Prostate gland (tissue), 2 donors: Measurements from ENCODE around the gene LAMTOR5. TPM values are rescaled to one million over a fixed set of nuclear protein-coding genes. Genes with fewer than 3 reads are reported as not detected.

Experiments
- DNase-seq: peaks from one replicate; pipeline ENCODE4 v3.0.0-alpha.2; 2019; ENCODE audit warnings: low spot score
- H3K27ac ChIP-seq, 2 donors: fragments of 200-600 bp; sonication (generic); 2 replicates each; pipeline ENCODE4 v1.5.1; 2017 to 2019
- H3K27me3 ChIP-seq: fragments of 200-600 bp; sonication (generic); replicated peaks from 2 replicates; pipeline ENCODE4 v1.5.1; 2019; ENCODE audit not compliant: insufficient read depth
- H3K36me3 ChIP-seq, 2 donors: fragments of 200-600 bp; sonication (generic); 1 replicate in 1 of 2; 2 replicates in 1 of 2; pipeline versions ENCODE4 v1.5.1 to v1.8.1; 2017 to 2019
- H3K4me1 ChIP-seq: fragments of 200-600 bp; sonication (generic); replicated peaks from 2 replicates; pipeline ENCODE4 v1.5.1; 2019
- H3K4me3 ChIP-seq, 2 donors: fragments of 200-600 bp; sonication (generic); 2 replicates each; pipeline ENCODE4 v1.5.1; 2017 to 2019
- H3K9me3 ChIP-seq: fragments of 200-600 bp; sonication (generic); 2 replicates; pipeline ENCODE4 v1.5.1; 2017
- POLR2A ChIP-seq: fragments of 450-650 bp; IDR thresholded peaks from one replicate; pipeline ENCODE4 v1.6.1; 2016; ENCODE audit warnings: antibody characterized with exemption, mild to moderate bottlenecking
- POLR2AphosphoS5 ChIP-seq: sonication (generic); formaldehyde crosslinking; IDR thresholded peaks from one replicate; pipeline ENCODE4 v1.6.1; 2017; ENCODE audit warnings: antibody characterized with exemption
- WGBS: methylation state at CpG from one replicate; pipeline ENCODE4 v1.1.5; 2018; 5-methylcytosine and 5-hydroxymethylcytosine counted together
- intact Hi-C: fragments of 100-400 bp; cut with DNase I; formaldehyde crosslinking; loops from one replicate; pipeline ENCODE4 v1.14.2; 2022
- total RNA-seq, 2 donors: library from RNA; depleted of rRNA; stranded (reverse); fragments of >200 nt; gene quantifications; one replicate each; pipeline ENCODE4 v1.1.0, GENCODE V29; 2016
- TF ChIP-seq, protein P1 (sequence below), 4 experiments: fragments of 200-600 bp in 2 of 4; fragments of 450-650 bp in 2 of 4; sonication (generic) in 2 of 4; IDR thresholded peaks; 1 replicate in 3 of 4; 2 replicates in 1 of 4; pipeline ENCODE4 v1.5.1; 2016 to 2019; ENCODE audit warnings: antibody characterized with exemption in 4 of 4, mild to moderate bottlenecking in 2 of 4, moderate library complexity in 2 of 4

The LAMTOR5 gene
- total RNA-seq, 2 donors from 2014 or later = 86.6 to 132 TPM

DNA sequence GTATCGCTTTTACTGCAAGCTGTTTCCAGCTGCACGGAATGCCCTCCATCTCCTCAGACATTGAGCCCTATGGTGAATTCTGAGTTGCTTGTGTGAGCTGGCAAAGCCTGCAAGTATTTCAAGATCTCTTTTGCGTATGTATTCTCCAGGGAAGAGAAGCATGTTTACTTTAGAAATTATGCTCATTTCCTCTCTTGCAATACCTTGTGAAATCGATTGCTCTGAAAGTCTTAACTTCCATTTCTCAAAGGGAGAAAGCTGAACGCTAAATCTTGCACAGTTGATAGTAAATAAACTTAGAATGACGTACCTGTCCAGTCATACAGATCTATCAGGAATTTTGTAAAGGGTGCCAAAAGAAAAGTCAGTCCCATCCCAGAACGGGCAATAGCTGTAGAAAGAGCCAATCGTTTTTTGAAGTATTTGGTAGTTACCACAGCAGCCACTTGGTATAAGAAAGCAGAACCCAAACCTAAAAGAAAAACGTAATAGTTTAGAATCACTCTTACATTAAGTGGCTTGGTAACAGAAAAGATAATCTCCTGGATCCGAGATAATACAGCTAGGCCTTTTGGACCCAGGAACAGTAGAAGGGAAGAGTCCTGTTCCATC is 26.7 kb downstream of the LAMTOR5 start:
- TF ChIP-seq POLR2AphosphoS5 = no peak
- TF ChIP-seq, protein P1, sequence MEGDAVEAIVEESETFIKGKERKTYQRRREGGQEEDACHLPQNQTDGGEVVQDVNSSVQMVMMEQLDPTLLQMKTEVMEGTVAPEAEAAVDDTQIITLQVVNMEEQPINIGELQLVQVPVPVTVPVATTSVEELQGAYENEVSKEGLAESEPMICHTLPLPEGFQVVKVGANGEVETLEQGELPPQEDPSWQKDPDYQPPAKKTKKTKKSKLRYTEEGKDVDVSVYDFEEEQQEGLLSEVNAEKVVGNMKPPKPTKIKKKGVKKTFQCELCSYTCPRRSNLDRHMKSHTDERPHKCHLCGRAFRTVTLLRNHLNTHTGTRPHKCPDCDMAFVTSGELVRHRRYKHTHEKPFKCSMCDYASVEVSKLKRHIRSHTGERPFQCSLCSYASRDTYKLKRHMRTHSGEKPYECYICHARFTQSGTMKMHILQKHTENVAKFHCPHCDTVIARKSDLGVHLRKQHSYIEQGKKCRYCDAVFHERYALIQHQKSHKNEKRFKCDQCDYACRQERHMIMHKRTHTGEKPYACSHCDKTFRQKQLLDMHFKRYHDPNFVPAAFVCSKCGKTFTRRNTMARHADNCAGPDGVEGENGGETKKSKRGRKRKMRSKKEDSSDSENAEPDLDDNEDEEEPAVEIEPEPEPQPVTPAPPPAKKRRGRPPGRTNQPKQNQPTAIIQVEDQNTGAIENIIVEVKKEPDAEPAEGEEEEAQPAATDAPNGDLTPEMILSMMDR (IDR thresholded peaks at IDR 0.05) = no peak
- TF ChIP-seq POLR2A = no peak
- no peaks in the 10 kb centered on the region for H3K27me3 ChIP-seq
- DNase-seq = no peak
- H3K9me3 ChIP-seq = no peaks in the 10 kb centered on the region
- no peak overlapping the region for H3K27ac ChIP-seq
- intact Hi-C loops = no loop called here
- no peaks in the 10 kb centered on the region for H3K36me3 ChIP-seq
- WGBS = 88% methylated on average over 10 of the region's 10 CpGs
- H3K4me3 ChIP-seq = no peak overlapping the region
- H3K4me1 ChIP-seq = no peaks in the 10 kb centered on the region

DNA sequence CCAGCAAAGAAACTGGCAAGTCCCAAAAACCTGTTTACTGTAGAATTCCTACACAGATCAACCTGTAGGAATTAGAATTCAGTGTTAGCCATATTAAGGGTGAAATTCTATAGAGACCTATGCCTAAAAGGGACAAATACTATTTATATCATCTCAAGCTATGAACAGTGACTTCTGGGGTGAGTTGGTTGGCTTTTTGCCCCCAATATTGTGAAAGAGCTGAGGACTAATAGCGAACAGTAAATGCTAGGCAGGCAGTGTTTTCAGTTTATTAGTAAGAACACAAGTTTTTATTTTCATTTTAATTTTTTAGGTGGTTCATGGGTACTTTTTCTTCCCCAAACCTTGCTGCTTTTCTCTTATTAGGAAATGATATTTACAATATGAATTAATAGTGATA is 32.0 kb downstream of the LAMTOR5 start:
- WGBS = 91% methylated on average over 1 of the region's 1 CpG
- TF ChIP-seq POLR2AphosphoS5 = no peak
- TF ChIP-seq, protein P1 (IDR thresholded peaks at IDR 0.05) = no peak
- no peak for TF ChIP-seq POLR2A
- no peak overlapping the region for H3K27ac ChIP-seq
- no peak overlapping the region for H3K4me3 ChIP-seq
- H3K27me3 ChIP-seq = no peaks in the 10 kb centered on the region
- H3K36me3 ChIP-seq = no peaks in the 10 kb centered on the region
- intact Hi-C loops = no loop called here
- no peak for DNase-seq
- no peaks in the 10 kb centered on the region for H3K9me3 ChIP-seq
- H3K4me1 ChIP-seq = no peaks in the 10 kb centered on the region

DNA sequence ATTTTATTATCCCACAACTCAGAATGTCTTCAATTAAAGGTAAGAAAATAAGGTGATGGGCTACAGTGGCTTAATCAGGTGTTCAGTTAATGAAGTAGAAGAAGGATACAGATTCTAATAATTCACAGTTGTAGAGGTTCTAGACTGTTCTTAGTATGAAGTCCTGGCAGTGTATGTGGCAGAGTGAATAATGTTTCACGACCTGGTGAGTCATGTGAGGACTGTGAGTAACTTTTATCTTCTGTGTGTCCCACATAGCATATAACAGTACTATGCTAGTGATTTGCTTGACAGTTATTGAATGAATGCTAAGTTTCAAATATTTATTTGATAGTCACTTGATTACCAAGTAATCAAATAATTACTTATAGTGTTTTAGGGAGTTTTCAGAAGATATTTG is 36.7 kb downstream of the LAMTOR5 start:
- TF ChIP-seq POLR2A (no peak), POLR2AphosphoS5 (no peak)
- TF ChIP-seq, protein P1 (IDR thresholded peaks at IDR 0.05) = no peak
- Histone ChIP-seq H3K27me3 (no peaks in the 10 kb centered on the region), H3K27ac (no peak overlapping the region), H3K36me3 (no peaks in the 10 kb centered on the region), H3K4me1 (no peaks in the 10 kb centered on the region), H3K9me3 (no peaks in the 10 kb centered on the region), H3K4me3 (no peak overlapping the region)
- intact Hi-C loops = no loop called here
- 16% methylated on average over 1 of the region's 1 CpG for WGBS
- DNase-seq = no peak

DNA sequence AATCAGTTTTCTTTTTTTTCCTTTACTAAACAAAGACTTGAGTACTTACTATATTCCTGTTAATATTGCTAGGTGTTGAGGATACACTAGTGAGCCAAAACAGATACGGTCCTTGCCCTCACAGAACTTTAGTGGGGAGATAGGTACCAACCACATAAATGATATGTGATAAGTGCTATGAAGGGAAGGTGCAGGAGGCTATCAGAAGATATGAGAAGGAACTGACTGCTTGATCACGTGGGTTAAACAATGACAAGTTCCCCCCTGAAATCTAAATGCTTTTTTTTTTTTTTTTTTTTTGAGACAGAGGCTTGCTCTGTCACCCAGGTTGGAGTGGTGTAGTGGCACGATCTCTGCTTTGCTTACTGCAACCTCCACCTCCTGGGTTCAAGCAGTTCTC is 43.3 kb downstream of the LAMTOR5 start:
- Histone ChIP-seq H3K36me3 (no peaks in the 10 kb centered on the region), H3K4me1 (no peaks in the 10 kb centered on the region), H3K27ac (no peak overlapping the region), H3K9me3 (no peaks in the 10 kb centered on the region), H3K27me3 (no peaks in the 10 kb centered on the region), H3K4me3 (no peak overlapping the region)
- TF ChIP-seq, protein P1 (IDR thresholded peaks at IDR 0.05) = no peak
- TF ChIP-seq POLR2A (no peak), POLR2AphosphoS5 (no peak)
- WGBS = 87% methylated on average over 3 of the region's 3 CpGs
- no peak for DNase-seq
- intact Hi-C loops = no loop called here

DNA sequence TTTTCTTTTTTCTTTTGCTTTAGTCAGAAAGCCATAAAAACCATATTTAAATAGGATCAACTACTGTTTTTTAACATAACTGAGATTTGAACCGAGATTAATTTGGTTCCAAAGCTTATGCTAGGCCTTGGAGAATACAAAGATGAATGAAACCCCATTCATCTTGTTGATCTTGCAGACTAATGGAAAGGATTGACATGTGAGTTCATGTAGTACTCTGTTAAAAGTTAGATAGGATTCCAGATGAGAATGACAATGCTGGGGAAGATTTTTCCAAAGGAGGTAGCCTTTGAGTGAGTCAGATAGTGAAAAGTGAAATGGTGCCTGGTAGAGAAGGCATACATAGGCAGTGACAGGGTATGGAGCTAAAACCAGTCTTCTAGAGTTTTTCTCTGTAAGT is 45.6 kb downstream of the LAMTOR5 start:
- Histone ChIP-seq H3K4me1 (no peaks in the 10 kb centered on the region), H3K27me3 (no peaks in the 10 kb centered on the region), H3K27ac (no peak overlapping the region), H3K36me3 (no peaks in the 10 kb centered on the region), H3K9me3 (no peaks in the 10 kb centered on the region), H3K4me3 (no peak overlapping the region)
- 59% methylated on average over 1 of the region's 1 CpG for WGBS
- no peak for DNase-seq
- intact Hi-C loops = no loop called here
- TF ChIP-seq POLR2A (no peak), POLR2AphosphoS5 (no peak)
- TF ChIP-seq, protein P1 (IDR thresholded peaks at IDR 0.05) = no peak
